ENCODE measurements around the gene MCOLN3. TPM values are rescaled to one million over a fixed set of nuclear protein-coding genes. Genes with fewer than 3 reads are reported as not detected.
A peak's percentile ranks its signal among the peaks of the same experiment; 100 is the strongest.

Gene MCOLN3
- 1 to 10 TPM in 1 of 9 donors, under 1 TPM in 6, not detected in 2; 0.16 to 1.4 (median 0.35) TPM for total RNA-seq
- 1 to 10 TPM in 1 of 2 donors, under 1 TPM in 1; 0.07 to 1.1 TPM for polyA plus RNA-seq
- long read RNA-seq, donor 1 = 0 reads
- long read RNA-seq, donor 2, partial matches to known transcripts = 1 of 1 reads
- long read RNA-seq, donor 2, other reads (novel, unspliced or antisense) = 0 of 1 reads
- long read RNA-seq, donor 3 = 0 reads

GRCh38 chr1:85048296-85049064 is at the start of gene MCOLN3:
Gene MCOLN3 (minus strand): TSS chr1:85048500. CDS start chr1:85045360, 3,140 bp downstream.
- H3K27me3 ChIP-seq = peaks cover 18 to 85% (median 37%) of the 10 kb centered on the region in 9 donors
- 1 to 3% (median 2%) methylated on average over 34 to 73 of the region's 73 CpGs for WGBS, 4 donors
- intact Hi-C loops (cut with DNase I) = no loop called here

GRCh38 chr1:85093644-85094043 is 45.3 kb upstream of the MCOLN3 start:
- no peak for ATAC-seq

More at GRCh38 chr1:85048296-85049064, at the start of gene MCOLN3:
- peak within 1 kb of the TSS; percentile 14 to 59 (median 48) for H3K4me3 ChIP-seq
- no peak within 1 kb of the TSS for H3K27ac ChIP-seq
- no peaks in the 10 kb centered on the region for H3K36me3 ChIP-seq
- no peak for TF ChIP-seq CTCF (IDR thresholded peaks at IDR 0.05)
- DNase-seq (peak in 1 of 5 donors; percentile 30), ATAC-seq (peak in 2 of 4 donors; percentile 22 to 65)
- H3K4me1 ChIP-seq = peaks cover 0 to 17% (median 6%) of the 10 kb centered on the region in 12 donors
- no peaks in the 10 kb centered on the region for H3K9me3 ChIP-seq

GRCh38 chr1:85091671-85092280 is 43.5 kb upstream of the MCOLN3 start:
- Histone ChIP-seq H3K9me3 (no peaks in the 10 kb centered on the region), H3K27ac (no peak overlapping the region), H3K4me1 (peaks cover 0 to 8% (median 0%) of the 10 kb centered on the region in 12 donors), H3K27me3 (peaks cover 0 to 4% (median 0%) of the 10 kb centered on the region in 9 donors), H3K4me3 (peak overlapping the region in 1 of 12 donors; percentile 6), H3K36me3 (no peaks in the 10 kb centered on the region)
- ATAC-seq = no peak
- no peak for DNase-seq
- intact Hi-C loops (cut with DNase I) = loop anchor here in 1 of 10 donors (10.0 kb wide), 1 partner anchor 147 kb away; no protein-coding TSS in a partner anchor
- 53 to 61% (median 54%) methylated on average over 11 of the region's 11 CpGs for WGBS, 4 donors
- TF ChIP-seq POLR2A (IDR thresholded peaks at IDR 0.05) (no peak), CTCF (IDR thresholded peaks at IDR 0.05) (no peak)

More at GRCh38 chr1:85093644-85094043, 45.3 kb upstream of the MCOLN3 start:
- intact Hi-C loops (cut with DNase I) = loop anchor here in 1 of 10 donors (10.0 kb wide), 1 partner anchor 149 kb away; no protein-coding TSS in a partner anchor
- TF ChIP-seq CTCF (IDR thresholded peaks at IDR 0.05) = no peak
- TF ChIP-seq POLR2A (IDR thresholded peaks at IDR 0.05) = no peak
- H3K36me3 ChIP-seq = no peaks in the 10 kb centered on the region
- peaks cover 0 to 4% (median 0%) of the 10 kb centered on the region in 9 donors for H3K27me3 ChIP-seq
- H3K27ac ChIP-seq = no peak overlapping the region
- DNase-seq = no peak
- H3K9me3 ChIP-seq = no peaks in the 10 kb centered on the region
- 72 to 87% (median 80%) methylated on average over 2 of the region's 2 CpGs for WGBS, 4 donors
- no peak overlapping the region for H3K4me3 ChIP-seq
- H3K4me1 ChIP-seq = peaks cover 0 to 8% (median 0%) of the 10 kb centered on the region in 12 donors

Measured in heart left ventricle (tissue), 16 donors.